GM15510 (cell line): ENCODE results near the gene AATK.

Experiments used
- POLR2A ChIP-seq: IDR thresholded peaks from 3 replicates; pipeline ENCODE4 v1.6.1; 2011; ENCODE audit warnings: borderline replicate concordance; ENCODE audit not compliant: insufficient read length; ENCODE audit errors: extremely low read depth

The AATK gene

GRCh38 chr17:81200695-81201580 is 34.9 kb upstream of the AATK start:
- TF ChIP-seq POLR2A = no peak

- TF ChIP-seq POLR2A = no peak
Observed at GRCh38 chr17:81200201-81200600, 34.2 kb upstream of the AATK start.

GRCh38 chr17:81199482-81199830 is 33.4 kb upstream of the AATK start:
- TF ChIP-seq POLR2A = no peak

GRCh38 chr17:81198826-81199481 is 32.9 kb upstream of the AATK start:
- no peak for TF ChIP-seq POLR2A

- no peak for TF ChIP-seq POLR2A
Observed at GRCh38 chr17:81197831-81198490, 31.9 kb upstream of the AATK start.

- TF ChIP-seq POLR2A = no peak
Observed at GRCh38 chr17:81197409-81197795, 31.4 kb upstream of the AATK start.

- no peak for TF ChIP-seq POLR2A
Observed at GRCh38 chr17:81196505-81197408, 30.7 kb upstream of the AATK start.

- no peak for TF ChIP-seq POLR2A
Observed at GRCh38 chr17:81195941-81196495, 30.0 kb upstream of the AATK start.

- no peak for TF ChIP-seq POLR2A
Observed at GRCh38 chr17:81194941-81195901, 29.2 kb upstream of the AATK start.

- no peak for TF ChIP-seq POLR2A
Observed at GRCh38 chr17:81194225-81194760, 28.3 kb upstream of the AATK start.

- TF ChIP-seq POLR2A = no peak
Observed at GRCh38 chr17:81193470-81194224, 27.6 kb upstream of the AATK start.

GRCh38 chr17:81193051-81193410 is 27.0 kb upstream of the AATK start:
- TF ChIP-seq POLR2A = no peak

GRCh38 chr17:81192386-81193050 is 26.5 kb upstream of the AATK start:
- no peak for TF ChIP-seq POLR2A

GRCh38 chr17:81191646-81192045 is 25.6 kb upstream of the AATK start:
- TF ChIP-seq POLR2A = no peak
